Measurements from ENCODE around the gene POLR3H. TPM values are rescaled to one million over a fixed set of nuclear protein-coding genes. Genes with fewer than 3 reads are reported as not detected.

The POLR3H gene
- total RNA-seq, 1 donor from 2014 or later = 24.6 TPM

DNA sequence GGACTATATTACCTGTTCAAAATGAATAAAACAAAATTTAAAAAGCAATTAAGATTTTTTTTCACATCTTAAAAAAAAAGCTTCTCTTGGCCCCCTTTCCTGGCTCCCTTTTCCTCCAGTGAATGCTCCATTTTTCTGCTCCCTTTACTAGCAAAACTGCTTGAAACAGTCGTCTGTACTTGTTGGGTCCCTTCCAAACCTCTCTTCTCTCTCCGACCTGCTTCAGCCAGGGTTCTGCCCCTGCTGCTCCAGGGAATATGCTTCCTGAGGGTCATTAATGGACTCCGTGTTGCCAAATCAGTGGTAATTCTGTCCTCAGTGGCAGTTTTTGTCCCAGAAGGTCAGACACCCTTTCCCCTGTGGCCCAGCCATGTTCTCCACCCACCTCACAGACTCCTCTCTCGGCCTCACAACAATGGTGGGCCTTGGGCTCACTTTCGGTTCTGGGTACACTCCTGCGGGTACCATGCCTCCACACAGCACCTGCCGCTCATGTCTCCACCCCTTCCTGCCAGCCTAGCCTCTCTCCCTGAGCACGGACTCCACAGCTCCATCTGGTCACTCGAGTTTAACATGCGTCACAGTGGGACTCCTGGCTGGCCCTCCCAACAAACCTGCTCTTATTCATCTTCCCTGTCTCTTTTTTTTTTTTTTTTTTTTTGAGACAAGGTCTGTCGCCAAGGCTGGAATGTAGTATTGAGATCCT is 7.8 kb upstream of the POLR3H start:
- Mint-ChIP-seq H3K27ac (ENCODE audit: unreplicated experiment) (no peak overlapping the region), H3K36me3 (ENCODE audit: unreplicated experiment) (no peaks in the 10 kb centered on the region), H3K27me3 (ENCODE audit: unreplicated experiment) (peaks cover 6% of the 10 kb centered on the region), H3K4me1 (ENCODE audit: low read depth, unreplicated experiment) (peaks cover 11% of the 10 kb centered on the region), H3K9me3 (ENCODE audit: unreplicated experiment) (no peaks in the 10 kb centered on the region), H3K4me3 (ENCODE audit: unreplicated experiment) (peak overlapping the region; percentile 18)
- DNase-seq = no peak
- TF ChIP-seq CTCF (IDR thresholded peaks at IDR 0.05; ENCODE audit: partially characterized antibody, unreplicated experiment) = no peak

DNA sequence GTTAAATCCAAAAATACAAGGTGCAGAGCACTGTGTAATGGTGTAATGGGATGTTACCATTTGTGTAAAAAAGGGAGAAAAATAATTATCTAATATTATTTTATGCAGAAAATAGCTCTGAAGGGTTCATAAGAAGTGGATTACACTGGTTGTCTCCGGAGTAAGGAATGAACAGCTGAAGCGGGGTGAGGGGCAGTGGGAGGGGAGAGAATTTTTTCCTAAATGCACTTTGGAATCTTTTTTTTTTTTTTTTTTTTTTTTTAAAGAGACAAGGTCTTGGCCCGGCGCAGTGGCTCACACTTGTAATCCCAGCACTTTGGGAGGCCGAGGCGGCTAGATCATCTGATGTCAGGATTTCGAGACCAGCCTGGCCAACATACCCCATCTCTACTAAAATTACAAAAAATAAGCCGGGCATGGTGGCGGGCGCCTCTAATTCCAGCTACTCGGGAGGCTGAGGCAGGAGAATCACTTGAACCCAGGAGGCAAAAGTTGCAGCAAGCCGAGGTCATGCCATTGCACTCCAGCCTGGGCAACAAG is 6.8 kb upstream of the POLR3H start:
- Mint-ChIP-seq H3K36me3 (ENCODE audit: unreplicated experiment) (no peaks in the 10 kb centered on the region), H3K27me3 (ENCODE audit: unreplicated experiment) (peaks cover 6% of the 10 kb centered on the region), H3K4me3 (ENCODE audit: unreplicated experiment) (no peak overlapping the region), H3K27ac (ENCODE audit: unreplicated experiment) (no peak overlapping the region), H3K4me1 (ENCODE audit: low read depth, unreplicated experiment) (peaks cover 8% of the 10 kb centered on the region), H3K9me3 (ENCODE audit: unreplicated experiment) (no peaks in the 10 kb centered on the region)
- TF ChIP-seq CTCF (IDR thresholded peaks at IDR 0.05; ENCODE audit: partially characterized antibody, unreplicated experiment) = no peak
- DNase-seq = no peak

DNA sequence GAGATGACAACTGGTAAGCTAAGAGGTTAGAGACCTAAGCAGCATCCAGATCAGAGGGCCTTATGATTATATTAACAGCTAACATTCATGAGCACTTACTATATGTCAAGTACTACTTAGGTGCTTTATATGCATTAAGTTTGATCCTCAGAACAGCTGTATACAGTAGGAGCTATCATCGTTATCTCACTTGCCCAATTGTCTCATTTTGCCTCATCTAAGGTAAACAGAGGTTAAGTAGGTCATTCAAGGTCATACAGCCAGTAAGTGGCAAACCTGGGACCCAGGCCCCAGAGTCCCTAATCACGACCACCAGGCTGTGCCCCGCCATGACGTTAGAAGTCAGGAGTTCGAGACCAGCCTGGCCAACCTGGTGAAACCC is 4.6 kb upstream of the POLR3H start:
- no peak for TF ChIP-seq CTCF (IDR thresholded peaks at IDR 0.05; ENCODE audit: partially characterized antibody, unreplicated experiment)
- peaks cover 14% of the 10 kb centered on the region for H3K4me1 Mint-ChIP-seq (ENCODE audit: low read depth, unreplicated experiment)
- H3K27ac Mint-ChIP-seq (ENCODE audit: unreplicated experiment) = no peak overlapping the region
- no peaks in the 10 kb centered on the region for H3K9me3 Mint-ChIP-seq (ENCODE audit: unreplicated experiment)
- peaks cover 4% of the 10 kb centered on the region for H3K27me3 Mint-ChIP-seq (ENCODE audit: unreplicated experiment)
- H3K36me3 Mint-ChIP-seq (ENCODE audit: unreplicated experiment) = no peaks in the 10 kb centered on the region
- H3K4me3 Mint-ChIP-seq (ENCODE audit: unreplicated experiment) = no peak overlapping the region
- DNase-seq = no peak

DNA sequence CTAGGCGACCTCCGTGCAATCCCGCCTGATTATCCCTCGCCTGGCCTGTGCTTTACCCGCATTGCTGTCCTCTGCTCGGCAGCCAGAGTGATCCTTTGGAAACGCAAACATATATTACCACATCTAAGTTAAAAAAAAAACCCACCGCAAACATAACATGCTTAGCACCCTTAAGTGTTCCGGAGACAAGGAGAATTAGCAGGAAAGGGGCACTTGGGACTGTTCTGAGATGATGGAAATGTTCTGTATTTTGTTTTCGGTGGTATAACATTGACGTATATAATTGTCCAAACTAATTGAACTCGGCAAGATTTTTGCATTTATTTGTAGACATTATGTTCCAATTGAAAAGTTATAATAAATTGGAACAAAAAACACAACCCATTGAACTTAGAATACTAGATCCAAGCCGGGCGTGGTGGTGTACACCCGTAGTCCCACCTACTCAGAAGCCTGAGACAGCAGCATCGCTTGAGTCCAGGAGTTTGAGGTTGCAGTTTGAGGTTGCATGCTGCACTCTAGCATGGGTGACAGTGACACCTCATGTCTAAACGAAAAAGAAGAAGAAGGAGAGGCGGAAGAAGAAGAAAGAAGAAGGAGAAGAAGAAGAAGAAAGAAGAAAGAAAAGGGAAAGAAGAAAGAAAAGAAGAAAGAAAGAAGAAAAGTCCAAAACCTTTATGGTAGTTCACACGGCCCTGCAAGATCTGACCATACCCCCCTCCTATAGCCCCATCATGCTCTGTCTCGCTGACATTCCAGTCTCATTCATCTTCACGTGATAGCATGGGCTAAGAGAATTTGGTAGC is 604 bp upstream of the POLR3H start:
- peaks cover 9% of the 10 kb centered on the region for H3K27me3 Mint-ChIP-seq (ENCODE audit: unreplicated experiment)
- H3K36me3 Mint-ChIP-seq (ENCODE audit: unreplicated experiment) = no peaks in the 10 kb centered on the region
- peaks cover 10% of the 10 kb centered on the region for H3K4me1 Mint-ChIP-seq (ENCODE audit: low read depth, unreplicated experiment)
- peak overlapping the region; percentile 67 for H3K27ac Mint-ChIP-seq (ENCODE audit: unreplicated experiment)
- H3K4me3 Mint-ChIP-seq (ENCODE audit: unreplicated experiment) = peak overlapping the region; percentile 93
- no peak for DNase-seq
- H3K9me3 Mint-ChIP-seq (ENCODE audit: unreplicated experiment) = no peaks in the 10 kb centered on the region
- TF ChIP-seq CTCF (IDR thresholded peaks at IDR 0.05; ENCODE audit: partially characterized antibody, unreplicated experiment) = no peak

DNA sequence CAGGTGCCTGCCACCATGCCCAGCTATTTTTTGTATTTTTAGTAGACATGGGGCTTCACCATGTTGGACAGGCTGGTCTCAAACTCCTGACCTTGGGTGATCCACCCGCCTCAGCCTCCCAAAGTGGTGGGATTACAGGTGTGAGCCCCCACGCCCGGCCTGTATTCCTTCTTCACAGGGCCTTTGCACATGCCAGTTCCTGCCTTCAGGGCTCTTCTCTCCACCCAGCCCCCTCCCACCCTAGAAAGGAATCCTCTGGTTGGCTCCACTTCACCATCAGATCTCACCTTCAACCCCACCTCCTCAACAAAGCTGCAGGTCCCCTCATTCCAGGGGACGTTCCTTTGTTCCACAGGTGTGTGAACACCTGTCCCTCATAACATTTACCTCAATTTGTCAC is 2.0 kb downstream of the POLR3H start:
- no peak overlapping the region for H3K27ac Mint-ChIP-seq (ENCODE audit: unreplicated experiment)
- DNase-seq = no peak
- H3K36me3 Mint-ChIP-seq (ENCODE audit: unreplicated experiment) = no peaks in the 10 kb centered on the region
- peaks cover 10% of the 10 kb centered on the region for H3K4me1 Mint-ChIP-seq (ENCODE audit: low read depth, unreplicated experiment)
- H3K27me3 Mint-ChIP-seq (ENCODE audit: unreplicated experiment) = peaks cover 7% of the 10 kb centered on the region
- TF ChIP-seq CTCF (IDR thresholded peaks at IDR 0.05; ENCODE audit: partially characterized antibody, unreplicated experiment) = no peak
- H3K9me3 Mint-ChIP-seq (ENCODE audit: unreplicated experiment) = no peaks in the 10 kb centered on the region
- peak overlapping the region; percentile 47 for H3K4me3 Mint-ChIP-seq (ENCODE audit: unreplicated experiment)
